CD4-positive, alpha-beta T cell treated with Interleukin-15 for 1 hour (primary cell): ENCODE measurements around the gene THAP4.
A peak's percentile ranks its signal among the peaks of the same experiment; 100 is the strongest.

Experiments
- DNase-seq: peaks from one replicate; pipeline ENCODE4 v3.0.0-alpha.2; 2020

The THAP4 gene

DNA sequence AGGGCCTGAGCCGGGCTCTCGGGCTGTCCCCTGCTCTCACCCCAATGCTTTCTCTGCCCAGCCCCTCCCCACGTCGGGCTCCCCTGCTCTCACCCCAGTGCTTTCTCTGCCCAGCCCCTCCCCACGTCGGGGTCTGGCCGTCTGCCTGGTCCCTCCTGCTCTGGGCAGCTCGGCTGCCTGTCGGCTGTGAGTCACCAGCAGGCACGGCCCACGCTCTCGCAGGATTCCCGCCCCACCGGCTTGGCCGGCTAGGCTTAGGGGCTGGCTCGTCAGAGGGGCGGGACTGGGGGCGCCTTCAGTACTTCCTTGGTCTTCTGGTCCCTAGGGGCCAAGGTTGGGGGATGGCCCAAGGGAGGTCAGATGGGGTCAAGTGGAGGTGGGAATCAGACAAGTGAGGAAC is 75.1 kb downstream of the THAP4 start:
- no peak for DNase-seq

DNA sequence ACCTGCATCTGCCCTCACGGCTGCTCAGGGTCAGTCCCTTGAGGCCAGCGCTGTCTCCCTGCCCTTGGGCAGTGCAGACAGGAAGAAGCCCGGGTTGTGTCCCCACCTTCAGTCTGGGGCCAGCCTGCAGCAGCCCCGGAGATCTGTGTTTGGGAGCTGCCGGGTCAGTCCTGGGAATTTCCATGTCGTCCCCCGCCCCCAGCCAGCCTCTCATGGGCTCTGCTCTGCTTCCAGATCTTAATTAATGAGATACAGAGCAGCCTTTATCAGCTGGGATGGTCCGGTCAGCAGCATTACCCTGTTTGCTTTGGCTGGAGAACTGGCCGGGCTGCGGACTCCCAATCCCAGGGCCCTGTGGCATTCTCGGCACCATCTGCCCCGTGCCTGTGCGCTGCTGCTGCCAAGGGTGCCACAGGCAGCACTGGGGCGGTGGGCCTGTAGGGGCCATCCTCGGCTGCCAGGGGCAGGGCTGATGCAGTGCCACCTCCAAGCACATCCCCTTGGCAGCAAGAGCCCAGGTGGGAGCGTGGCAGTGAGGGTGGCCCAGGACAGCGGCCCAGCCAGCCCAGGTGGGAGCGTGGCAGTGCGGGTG is 76.0 kb downstream of the THAP4 start:
- no peak for DNase-seq

DNA sequence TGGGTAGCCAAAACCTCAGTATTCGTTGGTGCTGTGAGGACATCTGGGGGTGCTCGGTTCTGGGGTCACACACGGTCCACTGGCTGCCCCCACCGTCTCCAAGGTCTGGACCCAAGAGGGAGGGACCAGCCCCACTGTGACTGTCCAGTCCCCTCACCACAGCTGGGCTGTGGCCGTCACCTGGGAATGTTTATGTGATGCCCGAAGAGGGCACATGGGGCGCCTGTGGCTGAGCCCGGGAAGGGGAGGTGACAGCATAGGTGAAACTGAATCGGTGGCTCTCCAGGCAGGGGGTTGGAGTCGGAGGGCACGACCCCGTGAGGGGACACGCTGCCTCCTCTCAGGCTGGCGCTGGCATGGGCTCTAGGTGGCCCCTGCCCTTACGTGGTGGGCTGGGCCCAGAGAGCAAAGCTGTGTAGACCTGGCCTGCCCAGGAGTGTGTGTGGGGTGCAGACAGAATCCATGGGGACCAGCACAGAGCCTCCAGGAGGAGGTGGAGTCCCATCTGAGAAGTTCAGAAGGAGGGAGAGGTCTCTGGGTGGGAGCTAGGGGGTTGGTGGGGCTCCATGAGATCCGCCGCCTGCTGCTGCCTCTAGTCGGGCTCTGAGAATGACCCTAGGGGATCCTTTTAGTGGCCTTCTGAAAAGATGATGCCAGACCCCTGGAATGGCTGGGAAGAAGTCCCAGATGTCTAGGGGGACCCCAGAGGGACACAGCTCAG is 76.6 kb downstream of the THAP4 start:
- no peak for DNase-seq

DNA sequence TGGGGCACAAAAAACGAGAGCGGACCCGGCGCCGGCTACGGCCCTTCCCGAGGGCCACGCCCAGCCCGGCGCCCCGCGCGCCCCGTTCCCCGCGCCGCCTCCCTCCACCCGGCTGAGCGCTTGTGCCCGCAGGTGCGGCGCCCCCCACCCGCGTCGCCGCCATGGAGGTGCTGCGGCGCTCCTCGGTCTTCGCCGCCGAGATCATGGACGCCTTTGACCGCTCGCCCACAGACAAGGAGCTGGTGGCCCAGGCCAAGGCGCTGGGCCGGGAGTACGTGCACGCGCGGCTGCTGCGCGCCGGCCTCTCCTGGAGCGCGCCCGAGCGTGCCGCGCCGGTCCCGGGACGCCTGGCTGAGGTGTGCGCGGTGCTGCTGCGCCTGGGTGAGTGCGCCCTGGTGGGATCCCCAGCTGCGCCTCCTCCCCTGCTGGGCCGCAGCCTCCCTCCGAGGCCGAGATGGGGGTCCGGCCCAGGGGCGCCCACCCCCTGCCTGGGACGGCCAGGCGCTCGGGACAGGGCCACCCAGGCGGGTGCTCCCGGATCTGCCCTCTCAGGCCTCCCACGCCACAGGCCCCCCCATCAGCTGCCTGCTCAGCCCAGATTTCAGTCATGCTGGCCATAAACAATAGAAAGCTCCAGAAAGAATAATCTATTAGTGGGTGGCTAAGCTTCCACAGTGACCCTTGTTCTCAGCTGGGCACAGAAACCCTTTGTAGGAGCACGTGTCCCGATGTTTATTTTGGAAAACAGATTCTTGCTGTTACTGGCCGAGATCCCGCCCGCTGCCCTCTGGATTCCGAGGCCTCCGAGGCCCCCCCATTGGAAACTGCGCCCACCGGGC is 77.4 kb downstream of the THAP4 start:
- no peak for DNase-seq

DNA sequence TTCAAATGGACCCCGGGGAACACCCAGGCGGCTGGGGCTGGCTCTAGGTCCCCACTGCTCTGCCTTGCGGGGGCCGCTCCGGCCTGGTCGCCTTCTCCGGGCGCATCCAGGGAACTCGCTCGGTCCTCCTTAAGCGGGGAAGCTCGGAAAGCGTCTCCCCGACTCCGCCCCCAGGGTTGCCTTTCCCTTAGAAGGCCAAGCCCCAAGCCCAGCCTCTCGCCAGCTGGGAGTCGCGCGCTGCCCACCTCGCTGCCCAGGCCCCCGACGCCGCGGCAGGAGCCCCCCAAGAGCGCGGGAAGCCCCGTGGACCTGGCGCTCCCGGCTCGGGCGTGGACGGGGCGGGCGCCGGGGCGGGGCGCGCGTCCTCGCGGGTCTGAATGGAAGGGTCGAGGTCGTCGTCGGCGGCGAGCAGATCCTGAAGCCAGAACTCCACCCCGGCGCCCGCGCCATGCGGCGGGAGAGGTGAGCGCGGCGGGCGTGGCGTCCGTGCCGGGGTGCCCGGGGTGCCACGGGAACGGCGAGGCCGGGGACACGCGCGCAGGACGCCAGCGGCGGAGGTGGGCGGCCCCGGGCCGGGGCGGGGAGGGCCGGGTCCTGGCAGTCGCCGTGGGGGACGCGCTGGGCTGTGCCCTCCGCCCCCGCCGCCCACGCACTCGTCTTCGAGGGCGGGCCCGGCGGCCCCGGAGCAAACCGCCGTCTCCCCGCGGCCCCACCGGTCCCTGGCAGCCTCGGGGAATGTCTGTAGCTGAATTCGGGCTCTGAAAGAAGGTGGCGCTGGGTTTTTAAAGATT is 78.2 kb downstream of the THAP4 start, which contains the start of gene BOK:
Gene BOK, plus strand, starts transcription at position 214 of the 791 bp plus-strand sequence. CDS start 739 bp downstream, outside the sequence.
- peak; percentile 10 for DNase-seq

DNA sequence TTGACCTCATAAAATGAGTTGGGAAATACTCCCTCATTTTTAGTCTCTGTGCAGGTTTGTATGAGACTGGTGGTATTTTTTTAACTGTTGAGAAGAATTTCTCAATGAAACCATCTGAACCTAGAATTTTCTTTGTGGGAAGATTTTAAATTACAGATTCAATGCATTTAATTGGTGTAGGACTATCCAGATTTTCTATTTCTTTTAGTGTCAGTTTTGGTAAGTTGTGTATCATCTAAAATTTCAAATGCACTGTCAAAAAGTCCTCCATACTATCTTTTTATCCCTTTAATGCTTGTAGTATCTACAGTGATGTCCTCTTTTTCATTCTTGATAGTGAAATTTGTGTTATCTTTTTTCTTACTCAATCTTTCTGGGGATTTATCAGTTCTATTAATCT is 80.2 kb downstream of the THAP4 start:
- DNase-seq, result no peak

DNA sequence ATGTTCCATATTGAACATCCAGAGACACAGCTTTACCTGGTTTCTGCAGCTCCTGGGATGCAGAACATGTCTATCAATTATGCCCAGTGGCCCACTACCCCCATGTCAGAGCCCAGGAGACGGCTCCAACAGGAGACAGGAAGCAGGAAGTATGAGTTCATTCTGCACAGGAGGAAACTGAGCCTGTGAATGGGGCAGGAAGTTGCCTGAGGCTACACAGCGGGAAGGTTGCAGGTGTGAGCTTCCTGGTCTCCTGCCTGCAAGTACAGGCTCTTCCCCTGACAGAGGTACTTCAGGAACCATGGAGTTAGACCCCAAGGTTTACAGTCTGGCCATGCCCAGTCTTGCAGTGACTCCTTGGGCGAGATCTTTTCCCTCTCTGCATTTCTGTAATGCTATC is 81.2 kb downstream of the THAP4 start:
- no peak for DNase-seq

DNA sequence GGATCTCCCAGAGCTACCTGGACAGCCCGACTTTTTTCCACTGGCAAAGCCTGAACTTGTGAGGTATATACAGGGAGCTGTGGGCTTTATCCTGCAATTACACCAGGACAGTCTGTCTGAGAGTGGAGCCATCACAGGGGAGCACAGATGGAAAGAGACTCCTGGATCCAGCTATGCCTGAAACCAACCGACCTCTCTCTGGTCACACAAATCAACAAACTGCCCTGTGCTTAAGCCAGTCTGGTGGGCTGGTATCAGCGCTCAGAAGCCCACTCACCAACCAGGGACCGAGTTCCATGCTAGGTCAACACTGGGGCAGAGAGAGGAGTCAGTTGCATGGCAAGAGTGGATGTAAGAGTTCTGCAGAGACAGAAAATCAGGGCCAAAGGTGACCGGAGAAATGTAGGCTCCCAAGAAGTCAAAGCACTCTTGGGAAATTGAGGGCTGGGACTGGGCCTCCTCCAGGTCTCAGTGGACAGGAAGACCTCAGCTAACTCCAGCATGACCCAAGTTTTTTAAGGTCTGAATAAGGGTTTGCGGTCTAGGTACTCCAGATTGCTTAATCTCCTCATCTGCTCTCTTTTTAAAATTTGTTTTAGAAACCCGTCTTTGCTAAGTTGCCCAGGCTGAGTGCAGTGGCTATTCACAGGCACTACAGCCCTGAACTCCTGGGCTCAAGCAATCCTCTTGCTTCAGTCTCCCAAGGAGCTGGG is 82.2 kb downstream of the THAP4 start:
- DNase-seq, result no peak

DNA sequence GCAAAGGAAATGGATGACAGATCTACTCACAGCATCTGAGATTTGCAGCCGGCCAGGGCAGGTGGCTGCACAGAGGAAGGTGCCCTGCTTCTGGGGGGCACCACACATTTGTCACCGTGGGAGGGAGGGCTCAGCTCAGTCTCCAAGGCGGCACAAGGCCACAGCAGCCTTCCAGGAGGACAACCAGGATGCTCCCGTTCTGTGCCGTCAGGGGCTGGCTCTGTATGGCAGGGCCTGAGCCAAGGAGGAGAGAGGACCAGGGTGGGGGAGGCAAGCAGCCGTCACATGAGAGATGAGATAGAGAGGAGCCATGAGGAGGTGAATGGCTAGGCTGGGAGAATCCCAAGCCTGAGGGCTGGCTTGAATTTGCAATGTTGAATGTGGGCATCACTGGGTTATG is 83.0 kb downstream of the THAP4 start:
- DNase-seq, result no peak

DNA sequence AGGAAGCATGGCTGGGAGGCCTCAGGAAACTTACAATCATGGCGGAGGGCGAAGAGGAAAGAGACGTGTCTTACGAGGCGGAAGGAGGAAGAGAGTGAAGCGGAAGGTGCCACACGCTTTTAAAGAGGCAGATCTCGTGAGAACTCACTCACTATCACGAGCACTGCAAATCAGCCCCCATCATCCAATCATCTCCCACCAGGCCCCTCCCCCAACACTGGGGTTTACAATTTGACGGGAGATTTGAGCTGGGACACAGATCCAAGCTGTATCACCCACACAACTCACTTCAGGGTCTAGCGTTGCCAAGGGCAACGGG is 83.5 kb downstream of the THAP4 start:
- no peak for DNase-seq

DNA sequence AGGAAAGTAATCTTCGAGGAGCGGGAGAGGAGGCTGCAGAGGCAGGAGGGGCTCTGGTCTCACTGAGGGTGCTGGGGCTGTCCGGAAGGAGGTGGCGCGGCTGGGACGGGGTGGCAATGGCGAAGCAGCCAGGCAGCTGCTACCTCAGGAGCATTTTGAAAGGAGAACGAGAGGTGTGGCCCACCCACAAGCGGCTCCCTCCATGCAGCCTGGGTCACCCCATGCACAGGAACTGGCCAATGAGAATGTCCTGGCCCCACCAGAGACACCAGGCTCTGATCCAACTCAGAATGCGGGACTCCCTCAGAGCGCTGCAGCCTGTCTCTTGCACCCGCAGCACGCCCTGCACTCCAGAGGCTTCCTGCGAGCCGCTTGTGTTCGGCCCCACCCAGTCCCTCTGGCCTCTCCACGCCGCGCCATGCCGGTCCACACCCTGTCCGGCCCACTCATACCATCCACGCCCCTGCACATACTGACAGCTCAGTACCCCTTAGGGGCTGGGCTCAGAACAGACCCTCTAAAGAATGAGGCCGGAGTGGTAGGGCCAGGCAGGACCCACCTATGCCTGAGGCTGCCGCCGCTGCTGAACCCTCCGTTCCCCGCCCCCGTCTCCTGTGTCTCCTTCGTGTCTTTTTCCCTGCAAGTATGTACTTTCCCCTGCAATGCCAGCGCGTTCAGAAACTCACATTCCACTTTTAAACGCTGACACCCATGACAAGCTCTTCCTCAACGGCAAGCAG is 84.8 kb downstream of the THAP4 start:
- DNase-seq, result no peak

DNA sequence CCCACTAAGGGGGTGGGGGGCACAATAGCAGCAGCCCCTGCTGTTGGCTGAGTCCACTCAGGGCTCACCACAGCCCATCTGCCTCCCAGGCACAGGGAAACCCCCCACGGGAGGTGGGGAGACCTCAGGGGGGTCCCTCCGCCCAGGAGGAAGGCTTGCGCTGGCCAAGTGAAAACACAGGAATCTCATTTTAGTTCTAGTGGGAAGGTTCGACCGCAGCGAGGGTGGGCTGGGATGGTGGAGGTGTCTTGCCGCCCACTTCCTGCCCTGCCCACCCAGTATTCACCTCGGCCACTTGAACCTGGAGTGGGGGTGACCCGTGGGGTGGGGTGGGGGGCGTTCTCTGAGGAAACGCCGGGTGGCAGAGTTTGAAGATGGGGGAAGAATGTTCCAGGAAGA is 85.4 kb downstream of the THAP4 start:
- DNase-seq, result no peak

DNA sequence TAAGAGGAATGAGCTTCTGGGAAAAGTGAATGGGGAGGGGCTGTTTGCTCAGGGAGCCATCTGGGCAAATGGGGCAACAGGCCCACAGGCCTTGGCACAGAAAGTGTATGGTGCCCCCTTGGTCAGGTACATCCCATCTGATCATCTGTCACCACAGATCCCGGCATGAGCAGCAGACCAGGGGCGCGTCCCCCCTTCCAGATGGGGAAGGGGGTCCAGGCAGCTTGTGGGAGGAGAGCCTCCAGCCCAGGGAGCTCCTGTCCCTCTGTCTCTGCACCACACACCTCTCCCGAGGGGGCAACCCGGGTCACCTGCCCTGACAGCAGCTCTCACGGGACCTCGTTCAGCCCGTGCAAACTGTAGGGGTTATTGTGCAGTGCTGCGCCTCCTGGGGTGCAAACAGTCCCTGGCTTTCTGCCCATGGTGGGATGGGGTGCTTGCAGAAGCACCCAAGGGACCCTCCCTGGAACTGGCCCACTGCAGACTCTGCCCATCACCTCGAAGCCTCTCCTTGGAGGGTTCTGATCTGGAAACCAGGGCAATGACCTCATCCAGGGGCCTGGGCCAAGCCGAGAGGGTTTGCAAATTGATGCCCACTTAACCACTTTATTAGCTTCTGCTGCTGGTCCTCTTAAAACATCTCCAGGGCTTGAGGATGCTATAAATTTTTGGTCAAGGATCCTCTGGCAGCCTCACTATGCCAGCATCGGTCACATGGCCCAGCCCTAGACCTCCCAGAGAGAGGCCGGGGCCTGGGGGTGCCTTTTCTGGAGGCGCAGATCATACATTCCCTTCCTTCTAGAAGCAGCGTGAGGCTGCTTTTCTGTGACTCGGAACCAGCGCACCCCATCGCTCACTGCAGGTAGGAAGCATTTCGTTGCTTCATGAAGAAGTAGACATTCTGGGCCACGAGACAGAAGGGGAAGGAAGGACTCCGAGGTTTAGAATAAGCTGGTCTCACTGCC is 86.1 kb downstream of the THAP4 start:
- no peak for DNase-seq

DNA sequence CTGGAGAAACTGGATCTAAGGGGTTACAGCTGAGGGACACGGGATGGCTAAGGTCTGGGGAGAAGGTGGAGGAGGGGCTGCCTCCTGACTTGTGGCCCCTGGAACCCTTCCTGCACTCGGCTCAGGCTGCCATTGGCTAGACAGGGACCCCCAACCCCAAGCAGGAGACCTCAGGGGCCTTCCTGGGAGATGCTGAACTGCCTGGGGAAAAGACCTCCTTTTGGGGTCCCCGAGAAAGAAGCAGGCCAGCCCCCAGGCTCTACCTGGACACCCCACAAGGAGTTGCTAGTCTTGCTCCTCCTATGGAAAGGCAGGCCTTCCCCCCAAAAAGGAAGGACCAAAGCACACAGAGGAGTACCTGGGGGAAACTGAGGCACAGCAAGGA is 88.5 kb downstream of the THAP4 start:
- DNase-seq, result no peak

DNA sequence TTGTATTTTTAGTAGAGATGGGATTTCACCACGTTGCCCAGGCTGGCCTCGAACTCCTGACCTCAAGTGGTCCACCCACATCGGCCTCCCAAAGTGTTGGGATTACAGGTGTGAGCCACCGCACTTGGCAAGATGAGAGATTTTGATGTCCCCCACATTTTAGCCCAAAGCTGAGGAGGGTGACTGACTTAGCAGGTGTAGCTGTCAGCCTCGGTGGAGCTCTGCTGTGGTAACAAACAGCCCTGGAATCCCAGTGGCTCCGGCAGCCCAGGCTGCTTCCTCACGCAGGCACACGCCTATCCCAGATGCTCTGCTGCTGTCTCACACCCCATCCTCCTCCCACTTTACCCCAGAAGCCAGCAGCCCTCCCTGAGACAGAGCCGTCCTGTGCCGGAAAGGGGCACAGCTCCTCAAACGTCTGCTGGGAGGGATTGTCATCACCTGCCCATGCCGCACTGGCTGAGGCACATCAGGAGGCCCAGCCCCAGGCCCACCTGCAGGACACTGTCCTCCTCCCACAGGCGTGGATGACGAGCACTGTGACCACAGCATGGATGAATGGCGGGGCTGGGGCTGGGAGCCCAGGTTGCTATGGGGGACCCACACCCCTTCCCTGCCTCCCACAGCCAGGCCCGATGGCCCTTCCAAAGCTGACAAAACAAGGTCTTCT is 89.0 kb downstream of the THAP4 start:
- DNase-seq, result no peak

DNA sequence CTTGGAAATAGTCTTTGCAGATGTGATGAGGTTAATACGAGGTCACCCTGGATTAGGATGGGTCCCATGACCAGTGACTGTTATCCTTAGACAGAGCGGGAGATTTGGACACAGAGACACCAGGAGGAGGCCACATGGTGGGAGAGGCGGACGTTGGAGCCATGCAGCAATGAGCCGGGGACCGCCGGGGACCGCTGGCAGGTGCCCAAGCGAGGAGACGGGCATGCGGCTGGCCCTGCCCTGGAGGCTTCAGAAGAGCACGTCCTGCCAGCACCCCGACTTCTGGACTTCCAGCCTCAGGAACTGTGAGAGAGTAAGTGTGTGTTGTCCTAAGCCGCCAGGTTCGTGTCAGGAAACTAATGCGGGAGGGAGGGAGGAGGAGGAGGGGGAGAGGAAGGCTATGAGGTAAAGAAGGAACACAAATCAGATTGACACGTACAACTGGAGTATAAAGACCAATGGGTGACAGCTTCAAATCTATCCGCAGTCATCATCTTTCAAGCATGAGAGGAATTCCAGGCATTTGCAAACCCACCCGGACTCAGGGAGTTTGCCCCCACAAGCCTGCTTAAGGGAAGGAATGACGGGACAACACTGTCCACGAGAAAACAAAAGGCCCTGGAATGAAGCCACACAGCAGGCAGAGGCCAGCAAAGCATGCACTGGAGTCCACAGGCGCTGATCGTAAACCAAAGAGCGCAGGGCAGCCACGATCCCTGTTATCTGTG is 90.0 kb downstream of the THAP4 start:
- no peak for DNase-seq

DNA sequence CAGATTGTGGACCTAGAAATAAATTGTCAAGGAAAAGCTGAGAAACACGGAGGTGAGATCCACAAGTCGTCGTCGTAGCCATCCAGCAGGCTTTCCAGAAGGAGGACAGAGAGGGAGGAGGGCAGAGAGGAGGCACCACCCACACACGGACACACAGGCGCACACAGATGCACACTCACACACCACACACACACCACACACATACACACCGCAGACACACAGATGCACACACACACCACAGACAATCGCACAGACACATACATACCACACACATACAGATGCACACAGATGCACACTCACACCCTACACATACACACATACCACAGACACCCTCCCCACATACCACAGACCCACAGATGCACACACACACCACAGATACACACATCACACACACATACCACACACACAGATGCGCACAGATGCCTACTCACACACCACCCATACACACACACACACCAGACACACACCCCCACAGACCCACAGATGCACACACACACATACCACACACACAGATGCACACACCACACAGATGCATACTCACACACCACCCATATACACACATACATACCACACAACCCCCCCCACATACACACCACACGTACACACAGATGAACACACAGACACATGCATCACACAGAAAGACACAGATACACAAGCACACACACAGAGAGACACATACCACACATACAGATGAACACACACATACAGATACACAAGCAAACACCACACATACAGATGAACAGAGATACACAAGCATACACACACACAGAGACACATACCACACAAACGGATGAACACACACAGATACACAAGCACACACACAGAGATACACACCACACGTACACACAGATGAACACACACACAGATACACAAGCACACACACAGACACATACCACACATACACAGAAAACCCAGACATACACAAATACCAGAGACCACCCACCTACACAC is 91.2 kb downstream of the THAP4 start:
- no peak for DNase-seq

DNA sequence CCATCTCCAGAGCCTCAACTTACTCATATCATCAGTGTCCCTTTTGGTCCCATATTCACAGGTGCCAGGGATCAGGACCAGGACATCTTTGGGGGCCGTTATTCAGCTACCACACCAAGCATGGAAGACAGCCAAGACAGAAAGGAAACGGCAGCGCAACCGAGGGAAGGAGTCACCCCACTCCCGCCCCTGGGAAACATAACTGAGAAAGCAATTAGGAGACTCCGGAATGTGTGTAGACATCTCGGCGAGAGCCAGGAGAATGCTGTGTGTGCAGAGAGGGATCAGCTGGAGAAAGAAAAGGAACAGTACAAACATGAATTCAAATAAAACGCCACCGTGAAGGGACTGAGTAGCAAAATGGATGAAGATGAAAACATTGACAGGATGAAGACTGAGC is 91.9 kb downstream of the THAP4 start:
- no peak for DNase-seq
